ENCODE data around the gene ARHGAP22. TPM values are rescaled to one million over a fixed set of nuclear protein-coding genes. Genes with fewer than 3 reads are reported as not detected.

The ARHGAP22 gene
- total RNA-seq, 1 experiment from 2014 or later = 9.9 TPM

DNA sequence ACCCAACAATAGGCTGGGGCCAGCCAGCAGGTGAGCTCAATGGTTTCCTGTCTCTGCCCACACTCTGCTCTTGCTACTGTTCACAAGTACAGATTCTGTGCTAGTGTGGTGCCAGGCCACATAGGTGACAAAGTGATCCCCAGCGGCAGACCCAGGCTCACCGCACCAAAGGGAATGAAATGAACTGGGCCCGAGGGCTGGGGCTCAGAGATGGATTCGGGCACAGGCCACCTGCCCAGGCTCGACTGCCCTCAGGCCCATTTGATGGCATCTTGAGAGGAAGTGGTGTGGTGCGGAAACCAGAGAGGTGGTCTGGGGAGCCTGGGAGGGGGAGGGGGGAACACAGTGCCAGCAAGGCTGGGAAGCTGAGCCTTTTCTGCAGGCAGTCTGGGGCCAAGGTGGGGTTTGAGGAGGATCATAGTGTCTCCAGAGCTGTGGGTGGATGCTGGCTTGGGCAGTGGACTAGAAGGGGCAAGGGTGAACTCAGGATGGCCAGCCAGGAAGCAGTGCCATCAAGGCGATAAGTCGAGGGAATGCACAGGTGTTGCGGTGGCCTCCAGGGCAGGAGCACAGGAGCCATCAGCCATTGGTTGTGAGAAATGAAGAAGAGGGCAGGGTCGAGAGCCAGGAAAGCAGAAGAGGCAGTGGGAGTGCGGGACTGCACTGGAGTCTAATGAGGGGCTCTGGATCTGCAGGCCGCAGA, 85.2 kb downstream of the ARHGAP22 start:
- no peaks in the 10 kb centered on the region for H4K20me1 ChIP-seq (ENCODE audit: insufficient read depth)
- H3K27ac ChIP-seq (ENCODE audit: low read depth, low read length) = no peak overlapping the region
- intact Hi-C loops (cut with micrococcal nuclease) = no loop called here
- no peaks in the 10 kb centered on the region for H3K79me2 ChIP-seq (ENCODE audit: insufficient read depth, low read length)
- no peak overlapping the region for H3K4me2 ChIP-seq (ENCODE audit: low read length)
- no peak overlapping the region for H3K9ac ChIP-seq (ENCODE audit: low read length)
- ChIA-PET POLR2A (no interaction called here), CTCF (no interaction called here), RAD21 (ENCODE audit: low non-redundant PET in 1 of 2, low total read pairs in 2 of 2, uncharacterized antibody in 2 of 2, unreplicated experiment in 2 of 2) (no interaction called here)
- H2AFZ ChIP-seq (ENCODE audit: low read depth, low read length, poor library complexity, severe bottlenecking) = no peak overlapping the region
- ATAC-seq (no peak), DNase-seq (ENCODE audit: low read depth, low spot score) (no peak)
- BruUV-seq (replicated peaks) = no TSS peak
- H3K9me3 ChIP-seq (ENCODE audit: control insufficient read depth in 1 of 2, insufficient read depth in 1 of 2, low read depth in 1 of 2, low read length in 2 of 2) = peaks cover 0 to 5% of the 10 kb centered on the region in 2 experiments; a peak in 1 of 4 replicates
- H3K9me2 ChIP-seq (ENCODE audit: insufficient read depth) = no peaks in the 10 kb centered on the region
- no peaks in the 10 kb centered on the region for H3K36me3 ChIP-seq (ENCODE audit: control insufficient read depth in 1 of 2, insufficient read depth in 2 of 2, low read length in 2 of 2)
- H3K27me3 ChIP-seq (ENCODE audit: insufficient read depth, low read length) = no peaks in the 10 kb centered on the region
- H3K4me1 ChIP-seq (ENCODE audit: control insufficient read depth in 1 of 2, insufficient read depth in 2 of 2, low read length in 2 of 2) = peaks cover 6 to 10% of the 10 kb centered on the region in 2 experiments; a peak in 3 of 4 replicates
- no peak overlapping the region for H3K4me3 ChIP-seq (replicated peaks in 1 of 2; ENCODE audit: low read depth in 1 of 2, low read length in 2 of 2)
- TF ChIP-seq SRF (IDR thresholded peaks at IDR 0.05; ENCODE audit: low read depth) (no peak), EZH2phosphoT487 (IDR thresholded peaks at IDR 0.05; ENCODE audit: borderline replicate concordance) (no peak), CEBPB (IDR thresholded peaks at IDR 0.05; ENCODE audit: low read depth) (no peak), SIN3A (IDR thresholded peaks at IDR 0.05; ENCODE audit: low read depth) (no peak), SP1 (IDR thresholded peaks at IDR 0.05; ENCODE audit: low read depth) (no peak), ZFX (IDR thresholded peaks at IDR 0.05) (no peak), JUND (IDR thresholded peaks at IDR 0.05) (no peak), EZH2 (IDR thresholded peaks at IDR 0.05) (no peak), EGR1 (IDR thresholded peaks at IDR 0.05; ENCODE audit: low read depth) (no peak), YY1 (IDR thresholded peaks at IDR 0.05; ENCODE audit: extremely low read depth, insufficient replicate concordance, low read depth, low read length) (no peak), FOSL1 (IDR thresholded peaks at IDR 0.05; ENCODE audit: low read depth) (no peak), POLR2AphosphoS5 (IDR thresholded peaks at IDR 0.05; ENCODE audit: low read depth, low read length) (no peak), CBX3 (IDR thresholded peaks at IDR 0.05; ENCODE audit: low read depth) (no peak), RAD21 (IDR thresholded peaks at IDR 0.05; ENCODE audit: low read depth) (no peak)
- TF ChIP-seq, protein P1, sequence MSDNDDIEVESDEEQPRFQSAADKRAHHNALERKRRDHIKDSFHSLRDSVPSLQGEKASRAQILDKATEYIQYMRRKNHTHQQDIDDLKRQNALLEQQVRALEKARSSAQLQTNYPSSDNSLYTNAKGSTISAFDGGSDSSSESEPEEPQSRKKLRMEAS (IDR thresholded peaks at IDR 0.05) = no peak
- TF ChIP-seq, protein P2, sequence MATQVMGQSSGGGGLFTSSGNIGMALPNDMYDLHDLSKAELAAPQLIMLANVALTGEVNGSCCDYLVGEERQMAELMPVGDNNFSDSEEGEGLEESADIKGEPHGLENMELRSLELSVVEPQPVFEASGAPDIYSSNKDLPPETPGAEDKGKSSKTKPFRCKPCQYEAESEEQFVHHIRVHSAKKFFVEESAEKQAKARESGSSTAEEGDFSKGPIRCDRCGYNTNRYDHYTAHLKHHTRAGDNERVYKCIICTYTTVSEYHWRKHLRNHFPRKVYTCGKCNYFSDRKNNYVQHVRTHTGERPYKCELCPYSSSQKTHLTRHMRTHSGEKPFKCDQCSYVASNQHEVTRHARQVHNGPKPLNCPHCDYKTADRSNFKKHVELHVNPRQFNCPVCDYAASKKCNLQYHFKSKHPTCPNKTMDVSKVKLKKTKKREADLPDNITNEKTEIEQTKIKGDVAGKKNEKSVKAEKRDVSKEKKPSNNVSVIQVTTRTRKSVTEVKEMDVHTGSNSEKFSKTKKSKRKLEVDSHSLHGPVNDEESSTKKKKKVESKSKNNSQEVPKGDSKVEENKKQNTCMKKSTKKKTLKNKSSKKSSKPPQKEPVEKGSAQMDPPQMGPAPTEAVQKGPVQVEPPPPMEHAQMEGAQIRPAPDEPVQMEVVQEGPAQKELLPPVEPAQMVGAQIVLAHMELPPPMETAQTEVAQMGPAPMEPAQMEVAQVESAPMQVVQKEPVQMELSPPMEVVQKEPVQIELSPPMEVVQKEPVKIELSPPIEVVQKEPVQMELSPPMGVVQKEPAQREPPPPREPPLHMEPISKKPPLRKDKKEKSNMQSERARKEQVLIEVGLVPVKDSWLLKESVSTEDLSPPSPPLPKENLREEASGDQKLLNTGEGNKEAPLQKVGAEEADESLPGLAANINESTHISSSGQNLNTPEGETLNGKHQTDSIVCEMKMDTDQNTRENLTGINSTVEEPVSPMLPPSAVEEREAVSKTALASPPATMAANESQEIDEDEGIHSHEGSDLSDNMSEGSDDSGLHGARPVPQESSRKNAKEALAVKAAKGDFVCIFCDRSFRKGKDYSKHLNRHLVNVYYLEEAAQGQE (IDR thresholded peaks at IDR 0.05; ENCODE audit: low read depth) = no peak
- TF ChIP-seq, protein P3, sequence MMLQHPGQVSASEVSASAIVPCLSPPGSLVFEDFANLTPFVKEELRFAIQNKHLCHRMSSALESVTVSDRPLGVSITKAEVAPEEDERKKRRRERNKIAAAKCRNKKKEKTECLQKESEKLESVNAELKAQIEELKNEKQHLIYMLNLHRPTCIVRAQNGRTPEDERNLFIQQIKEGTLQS (IDR thresholded peaks at IDR 0.05) = no peak
- TF ChIP-seq, protein P4, sequence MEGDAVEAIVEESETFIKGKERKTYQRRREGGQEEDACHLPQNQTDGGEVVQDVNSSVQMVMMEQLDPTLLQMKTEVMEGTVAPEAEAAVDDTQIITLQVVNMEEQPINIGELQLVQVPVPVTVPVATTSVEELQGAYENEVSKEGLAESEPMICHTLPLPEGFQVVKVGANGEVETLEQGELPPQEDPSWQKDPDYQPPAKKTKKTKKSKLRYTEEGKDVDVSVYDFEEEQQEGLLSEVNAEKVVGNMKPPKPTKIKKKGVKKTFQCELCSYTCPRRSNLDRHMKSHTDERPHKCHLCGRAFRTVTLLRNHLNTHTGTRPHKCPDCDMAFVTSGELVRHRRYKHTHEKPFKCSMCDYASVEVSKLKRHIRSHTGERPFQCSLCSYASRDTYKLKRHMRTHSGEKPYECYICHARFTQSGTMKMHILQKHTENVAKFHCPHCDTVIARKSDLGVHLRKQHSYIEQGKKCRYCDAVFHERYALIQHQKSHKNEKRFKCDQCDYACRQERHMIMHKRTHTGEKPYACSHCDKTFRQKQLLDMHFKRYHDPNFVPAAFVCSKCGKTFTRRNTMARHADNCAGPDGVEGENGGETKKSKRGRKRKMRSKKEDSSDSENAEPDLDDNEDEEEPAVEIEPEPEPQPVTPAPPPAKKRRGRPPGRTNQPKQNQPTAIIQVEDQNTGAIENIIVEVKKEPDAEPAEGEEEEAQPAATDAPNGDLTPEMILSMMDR (IDR thresholded peaks at IDR 0.05 in 2 of 3, conservative IDR thresholded peaks at IDR 0.05 in 1 of 3; ENCODE audit: borderline replicate concordance in 1 of 3, insufficient read depth in 1 of 3, low read depth in 2 of 3, low read length in 2 of 3) = no peak

Measured in HCT116 (cell line).